Neural cell (in vitro differentiated cells): ENCODE results near the gene OLIG1. TPM values are rescaled to one million over a fixed set of nuclear protein-coding genes. Genes with fewer than 3 reads are reported as not detected.

ENCODE experiments used
- H2AFZ ChIP-seq: fragments of 200-600, 300-800 bp; sonication (generic), shearing (Covaris generic); 2 replicates; pipeline ENCODE4 v1.6.0; 2014; ENCODE audit warnings: low read depth, mild to moderate bottlenecking, antibody characterized with exemption, low read length, moderate library complexity
- H3F3A ChIP-seq: fragments of 200-600 bp; shearing (Covaris generic); 2 replicates; pipeline ENCODE4 v1.6.1; 2016; ENCODE audit warnings: mild to moderate bottlenecking, moderate library complexity, mixed read lengths, antibody characterized with exemption, low read length; ENCODE audit not compliant: insufficient read depth, poor library complexity, severe bottlenecking
- H3K27ac ChIP-seq: fragments of 200-600, 300-800 bp; sonication (generic), shearing (Covaris generic); 2 replicates; pipeline ENCODE4 v1.5.1; 2014; ENCODE audit warnings: mild to moderate bottlenecking, low read length, moderate library complexity
- H3K27me3 ChIP-seq: fragments of 300-800, 200-600 bp; sonication (generic), shearing (Covaris generic); 2 replicates; pipeline ENCODE4 v1.6.0; 2014; ENCODE audit warnings: mild to moderate bottlenecking, low read depth, low read length, moderate library complexity; ENCODE audit not compliant: insufficient read depth
- H3K36me3 ChIP-seq: fragments of 300-800, 200-600 bp; sonication (generic), shearing (Covaris generic); 2 replicates; pipeline ENCODE4 v1.5.1; 2014; ENCODE audit warnings: mild to moderate bottlenecking, antibody characterized with exemption, low read length, moderate library complexity; ENCODE audit not compliant: insufficient read depth
- H3K4me2 ChIP-seq: fragments of 300-800, 200-600 bp; sonication (generic), shearing (Covaris generic); 2 replicates; pipeline ENCODE4 v1.6.0; 2014; ENCODE audit warnings: mild to moderate bottlenecking, low read length
- H3K4me3 ChIP-seq: fragments of 300-800, 200-600 bp; sonication (generic), shearing (Covaris generic); 2 replicates; pipeline ENCODE4 v1.5.1; 2014; ENCODE audit warnings: mild to moderate bottlenecking, low read length, moderate library complexity
- H3K79me2 ChIP-seq: fragments of 200-600 bp; shearing (Covaris generic); replicated peaks from 2 replicates; pipeline ENCODE4 v1.6.0; 2014; ENCODE audit warnings: mild to moderate bottlenecking, low read length, moderate library complexity; ENCODE audit not compliant: insufficient read depth
- H3K9ac ChIP-seq: fragments of 300-800, 200-600 bp; sonication (generic), shearing (Covaris generic); 2 replicates; pipeline ENCODE4 v1.6.1; 2016; ENCODE audit warnings: mild to moderate bottlenecking, low read length, mixed read lengths
- H3K9me2 ChIP-seq: fragments of 200-600 bp; shearing (Covaris generic); 2 replicates; pipeline ENCODE4 v1.6.1; 2016; ENCODE audit warnings: mild to moderate bottlenecking, low read length, mixed read lengths; ENCODE audit not compliant: insufficient read depth
- H3K9me3 ChIP-seq: fragments of 200-600, 300-800 bp; sonication (generic), shearing (Covaris generic); 2 replicates; pipeline ENCODE4 v1.6.1; 2016; ENCODE audit warnings: mild to moderate bottlenecking, mixed run types, low read length, moderate library complexity, mixed read lengths
- H4K20me1 ChIP-seq: fragments of 200-600 bp; shearing (Covaris generic); 2 replicates; pipeline ENCODE4 v1.6.1; 2016; ENCODE audit warnings: mild to moderate bottlenecking, mixed run types; ENCODE audit not compliant: insufficient read depth
- CTCF ChIP-seq: fragments of 450-650 bp; IDR thresholded peaks from 2 replicates; pipeline ENCODE4 v1.5.1; 2014; ENCODE audit warnings: antibody characterized with exemption, mild to moderate bottlenecking, moderate library complexity; ENCODE audit not compliant: poor library complexity, severe bottlenecking
- EP300 ChIP-seq: fragments of 450-650 bp; conservative IDR thresholded peaks from 2 replicates; pipeline ENCODE4 v1.6.1; 2014; ENCODE audit warnings: antibody characterized with exemption, mild to moderate bottlenecking, moderate library complexity; ENCODE audit not compliant: poor library complexity, severe bottlenecking
- EZH2 ChIP-seq: fragments of 200-600, 300-800 bp; shearing (Covaris generic), sonication (generic); IDR thresholded peaks from 2 replicates; pipeline ENCODE4 v1.6.1; 2014; ENCODE audit warnings: antibody characterized with exemption, low read length, borderline replicate concordance, mild to moderate bottlenecking; ENCODE audit not compliant: insufficient read depth, poor library complexity, severe bottlenecking
- MXI1 ChIP-seq: fragments of 450-650 bp; conservative IDR thresholded peaks from 2 replicates; pipeline ENCODE4 v1.6.1; 2014; ENCODE audit warnings: antibody characterized with exemption, mild to moderate bottlenecking; ENCODE audit not compliant: poor library complexity, severe bottlenecking
- POLR2AphosphoS5 ChIP-seq: IDR thresholded peaks from 2 replicates; pipeline ENCODE4 v1.6.1; 2012
- RAD21 ChIP-seq: fragments of 450-650 bp; conservative IDR thresholded peaks from 2 replicates; pipeline ENCODE4 v1.6.1; 2014; ENCODE audit warnings: antibody characterized with exemption, mild to moderate bottlenecking, moderate library complexity
- REST ChIP-seq: IDR thresholded peaks from 2 replicates; pipeline ENCODE4 v1.6.1; 2012; ENCODE audit warnings: borderline replicate concordance
- SMC3 ChIP-seq: fragments of 450-650 bp; conservative IDR thresholded peaks from 2 replicates; pipeline ENCODE4 v1.6.1; 2014; ENCODE audit warnings: antibody characterized with exemption, mild to moderate bottlenecking, moderate library complexity; ENCODE audit not compliant: poor library complexity
- TAF1 ChIP-seq: IDR thresholded peaks from 2 replicates; pipeline ENCODE4 v1.6.1; 2012; ENCODE audit warnings: low read depth
- polyA plus RNA-seq: library from polyadenylated mRNA; depleted of rRNA; stranded (reverse); fragments of >200 nt; gene quantifications from 2 replicates; pipeline ENCODE4 v1.2.3, GENCODE V29; 2014

Gene OLIG1
- polyA plus RNA-seq, 1 donor from 2014 or later = 1.4 TPM

DNA sequence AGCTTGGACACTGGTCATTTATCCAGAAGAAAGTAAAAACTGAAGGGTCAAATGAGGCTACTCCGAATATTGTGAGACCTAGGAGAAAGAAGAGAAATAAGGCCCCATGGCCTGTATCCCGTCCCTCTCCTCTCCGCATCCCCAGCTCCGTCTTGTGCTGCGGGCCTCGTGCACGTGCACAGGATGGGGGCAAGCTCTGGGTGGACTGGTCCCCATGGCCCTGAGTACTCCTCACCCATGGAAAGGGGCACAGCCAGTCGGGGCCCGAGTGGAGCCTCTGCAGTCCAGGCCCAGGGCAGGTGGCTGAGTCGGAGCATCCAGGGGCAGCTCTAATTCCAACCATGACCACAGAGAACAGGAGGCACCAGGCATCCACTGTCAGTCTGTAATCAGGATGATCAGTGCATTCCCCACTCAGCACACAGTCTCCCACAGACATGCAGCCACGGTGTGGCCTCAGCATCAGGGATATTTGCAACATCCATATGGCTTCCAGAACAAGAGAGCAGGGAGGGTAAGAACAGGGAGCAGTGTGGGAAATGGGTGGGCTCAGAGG, 12.5 kb upstream of the OLIG1 start:
- TF ChIP-seq EP300 (no peak), CTCF (no peak), RAD21 (no peak), REST (no peak), SMC3 (no peak), POLR2AphosphoS5 (no peak), TAF1 (no peak), MXI1 (no peak), EZH2 (no peak)
- Histone ChIP-seq H3K4me3 (no peak overlapping the region), H3F3A (no peaks in the 10 kb centered on the region), H3K79me2 (no peaks in the 10 kb centered on the region), H3K9me2 (no peaks in the 10 kb centered on the region), H3K27ac (no peak overlapping the region), H3K36me3 (no peaks in the 10 kb centered on the region), H3K9me3 (no peaks in the 10 kb centered on the region), H3K27me3 (no peaks in the 10 kb centered on the region), H4K20me1 (no peaks in the 10 kb centered on the region), H3K4me2 (no peak overlapping the region), H2AFZ (no peak overlapping the region), H3K9ac (no peak overlapping the region)

DNA sequence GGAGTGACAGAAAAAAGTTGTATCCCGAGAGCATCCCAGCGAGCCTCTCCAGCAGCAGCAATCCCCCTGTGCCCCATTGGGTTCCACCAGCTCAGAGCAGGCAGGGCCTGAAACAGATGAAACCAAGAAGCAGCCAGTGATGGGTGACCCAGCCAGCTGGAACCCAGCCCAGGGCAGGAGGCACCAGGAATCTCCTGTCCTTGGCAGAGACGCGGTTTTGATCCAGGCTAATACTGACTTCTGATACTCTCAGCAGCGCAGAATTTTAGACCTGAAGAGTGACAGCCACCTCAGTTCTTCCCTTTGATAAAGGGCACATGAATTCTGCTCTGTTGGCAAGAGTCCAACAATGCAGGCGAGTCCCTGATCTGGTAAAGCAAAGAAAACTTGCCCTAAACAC, 11.4 kb upstream of the OLIG1 start:
- H3K27ac ChIP-seq = no peak overlapping the region
- no peaks in the 10 kb centered on the region for H3K36me3 ChIP-seq
- no peaks in the 10 kb centered on the region for H3K79me2 ChIP-seq
- H3K9me3 ChIP-seq = no peaks in the 10 kb centered on the region
- H3K9ac ChIP-seq = no peak overlapping the region
- H3K9me2 ChIP-seq = no peaks in the 10 kb centered on the region
- no peaks in the 10 kb centered on the region for H3F3A ChIP-seq
- H4K20me1 ChIP-seq = no peaks in the 10 kb centered on the region
- no peak overlapping the region for H3K4me2 ChIP-seq
- no peak for TF ChIP-seq MXI1
- H3K27me3 ChIP-seq = peaks cover 4% of the 10 kb centered on the region
- no peak overlapping the region for H3K4me3 ChIP-seq
- no peak overlapping the region for H2AFZ ChIP-seq

GRCh38 chr21:33058957-33059356, 11.0 kb upstream of the OLIG1 start:
- Histone ChIP-seq H3K4me2 (no peak overlapping the region), H3K27ac (no peak overlapping the region), H3K79me2 (no peaks in the 10 kb centered on the region), H3F3A (no peaks in the 10 kb centered on the region), H4K20me1 (no peaks in the 10 kb centered on the region), H3K9me3 (no peaks in the 10 kb centered on the region), H3K9me2 (no peaks in the 10 kb centered on the region), H3K9ac (no peak overlapping the region), H3K27me3 (peaks cover 8% of the 10 kb centered on the region), H3K4me3 (no peak overlapping the region), H3K36me3 (no peaks in the 10 kb centered on the region), H2AFZ (no peak overlapping the region)
- no peak for TF ChIP-seq RAD21
- TF ChIP-seq SMC3 = no peak
- no peak for TF ChIP-seq EP300
- TF ChIP-seq EZH2 = no peak
